Calu3 (cell line): ENCODE measurements around the gene FUNDC2. TPM values are rescaled to one million over a fixed set of nuclear protein-coding genes. Genes with fewer than 3 reads are reported as not detected.

Experiments
- BruUV-seq: library from RNA; stranded (reverse); fragments of 400-500 nt; replicated peaks from 2 replicates; lab custom pipeline; 2021; lab: Mats Ljungman, UMichigan
- CTCF ChIA-PET: fragments of 300-600 bp; sonication (Branson Sonifier 250); formaldehyde crosslinking; loops from one replicate; lab custom pipeline; 2022; ENCODE audit warnings: antibody characterized with exemption; lab: Charles Lee
- DNase-seq: peaks from one replicate; pipeline ENCODE4 v3.0.0; 2022
- H3K27ac Mint-ChIP-seq: one replicate; pipeline ENCODE4 v1.8.0; 2022; ENCODE audit warnings: mixed read lengths; ENCODE audit not compliant: unreplicated experiment
- H3K27me3 Mint-ChIP-seq: one replicate; pipeline ENCODE4 v1.8.0; 2022; ENCODE audit warnings: mixed read lengths; ENCODE audit not compliant: unreplicated experiment
- H3K36me3 Mint-ChIP-seq: one replicate; pipeline ENCODE4 v1.8.0; 2022; ENCODE audit warnings: mild to moderate bottlenecking, moderate library complexity, mixed read lengths; ENCODE audit not compliant: insufficient read depth, unreplicated experiment
- H3K4me1 Mint-ChIP-seq: one replicate; pipeline ENCODE4 v1.8.0; 2022; ENCODE audit warnings: mild to moderate bottlenecking, low read depth, mixed read lengths; ENCODE audit not compliant: unreplicated experiment
- H3K4me3 Mint-ChIP-seq: one replicate; pipeline ENCODE4 v1.8.0; 2022; ENCODE audit warnings: mild to moderate bottlenecking, low read depth, moderate library complexity, mixed read lengths; ENCODE audit not compliant: unreplicated experiment
- H3K9me3 Mint-ChIP-seq: one replicate; pipeline ENCODE4 v1.8.0; 2022; ENCODE audit warnings: low read depth, mixed read lengths; ENCODE audit not compliant: unreplicated experiment
- CTCF ChIP-seq: fragments of 200-600 bp; IDR thresholded peaks from one replicate; pipeline ENCODE4 v1.8.0; 2022; ENCODE audit warnings: antibody characterized with exemption; ENCODE audit not compliant: unreplicated experiment
- intact Hi-C: fragments of 100-400 bp; cut with micrococcal nuclease; formaldehyde crosslinking; loops from one replicate; pipeline ENCODE4 v1.10.0; 2022; ENCODE audit not compliant: unreplicated experiment
- total RNA-seq: library from RNA; stranded (reverse); gene quantifications from 2 replicates; pipeline ENCODE4 v1.2.3, GENCODE V29; 2022

FUNDC2 gene
- total RNA-seq, 1 experiment from 2014 or later: 45.4 TPM

GRCh38 chrX:155026420-155026726, 271 bp upstream of the FUNDC2 start:
- no peaks in the 10 kb centered on the region for H3K27me3 Mint-ChIP-seq
- H3K27ac Mint-ChIP-seq: peak overlapping the region; percentile 84
- intact Hi-C loops: loop anchor here (5.0 kb wide), 1 partner anchor 44 kb away; no protein-coding TSS in a partner anchor
- TF ChIP-seq CTCF: no peak
- H3K4me3 Mint-ChIP-seq: peak overlapping the region; percentile 72
- H3K36me3 Mint-ChIP-seq: peaks cover 26% of the 10 kb centered on the region
- no peak for DNase-seq
- H3K4me1 Mint-ChIP-seq: peaks cover 20% of the 10 kb centered on the region
- BruUV-seq: TSS peak; percentile 87
- CTCF ChIA-PET: interaction anchor here (1.4 kb wide), 1 partner anchor 23 kb away, joined by 6 read pairs; no protein-coding TSS in a partner anchor
- no peaks in the 10 kb centered on the region for H3K9me3 Mint-ChIP-seq

- TF ChIP-seq CTCF: no peak
- no peak for DNase-seq
- TSS peak; percentile 70 for BruUV-seq
- Mint-ChIP-seq H3K27me3 (no peaks in the 10 kb centered on the region), H3K4me1 (peaks cover 20% of the 10 kb centered on the region), H3K4me3 (peak overlapping the region; percentile 72), H3K27ac (peak overlapping the region; percentile 84), H3K9me3 (no peaks in the 10 kb centered on the region), H3K36me3 (peaks cover 26% of the 10 kb centered on the region)
- CTCF ChIA-PET: interaction anchor here (0.6 to 1.4 kb wide), 2 partner anchors 21 to 123 kb away, joined by 5 to 6 read pairs; no protein-coding TSS in a partner anchor
- intact Hi-C loops: loop anchor here (2.0 to 5.0 kb wide), 2 partner anchors 29 to 45 kb away; no protein-coding TSS in a partner anchor
Measured at GRCh38 chrX:155027509-155028066, 944 bp downstream of the FUNDC2 start.

GRCh38 chrX:155028129-155028528, 1.5 kb downstream of the FUNDC2 start:
- DNase-seq: no peak
- H3K27ac Mint-ChIP-seq: peak overlapping the region; percentile 84

GRCh38 chrX:155028877-155029291, 2.2 kb downstream of the FUNDC2 start:
- DNase-seq: no peak
- H3K4me1 Mint-ChIP-seq: peaks cover 20% of the 10 kb centered on the region

More at GRCh38 chrX:155028129-155028528, 1.5 kb downstream of the FUNDC2 start:
- H3K9me3 Mint-ChIP-seq: no peaks in the 10 kb centered on the region
- peaks cover 26% of the 10 kb centered on the region for H3K36me3 Mint-ChIP-seq
- BruUV-seq: no TSS peak
- H3K4me1 Mint-ChIP-seq: peaks cover 20% of the 10 kb centered on the region
- intact Hi-C loops: loop anchor here (2.0 to 5.0 kb wide), 2 partner anchors 29 to 46 kb away; no protein-coding TSS in a partner anchor
- CTCF ChIA-PET: interaction anchor here (0.6 kb wide), 1 partner anchor 124 kb away, joined by 5 read pairs; no protein-coding TSS in a partner anchor
- TF ChIP-seq CTCF: no peak
- H3K4me3 Mint-ChIP-seq: peak overlapping the region; percentile 72
- no peaks in the 10 kb centered on the region for H3K27me3 Mint-ChIP-seq

More at GRCh38 chrX:155028877-155029291, 2.2 kb downstream of the FUNDC2 start:
- BruUV-seq: no TSS peak
- peak overlapping the region; percentile 76 for H3K27ac Mint-ChIP-seq
- H3K4me3 Mint-ChIP-seq: peak overlapping the region; percentile 32
- no peaks in the 10 kb centered on the region for H3K27me3 Mint-ChIP-seq
- TF ChIP-seq CTCF: no peak
- intact Hi-C loops: loop anchor here (2.0 to 5.0 kb wide), 2 partner anchors 28 to 47 kb away; no protein-coding TSS in a partner anchor
- peaks cover 26% of the 10 kb centered on the region for H3K36me3 Mint-ChIP-seq
- CTCF ChIA-PET: no interaction called here
- H3K9me3 Mint-ChIP-seq: no peaks in the 10 kb centered on the region
